ENCODE measurements around the gene SORCS2. TPM values are rescaled to one million over a fixed set of nuclear protein-coding genes. Genes with fewer than 3 reads are reported as not detected.

SORCS2 gene
- total RNA-seq, 2 experiments from 2014 or later = 0.03 TPM; not detected in 1

- no peak overlapping the region for H3K4me3 ChIP-seq (ENCODE audit: low read depth, low read length, poor library complexity, severe bottlenecking)
- H4K20me1 ChIP-seq (ENCODE audit: insufficient read depth, low read length) = no peaks in the 10 kb centered on the region
- no peaks in the 10 kb centered on the region for H3K36me3 ChIP-seq (ENCODE audit: insufficient read depth, low read length)
- TF ChIP-seq CTCF (conservative IDR thresholded peaks at IDR 0.05; ENCODE audit: low read length) = no peak
- no peak for TF ChIP-seq EZH2phosphoT487 (IDR thresholded peaks at IDR 0.05; ENCODE audit: borderline replicate concordance, low read depth, low read length)
- no peaks in the 10 kb centered on the region for H3K79me2 ChIP-seq (ENCODE audit: insufficient read depth, low read depth, low read length)
- H3K4me1 ChIP-seq (ENCODE audit: insufficient read depth, low read length, poor library complexity, severe bottlenecking) = no peaks in the 10 kb centered on the region
- no peak overlapping the region for H2AFZ ChIP-seq (ENCODE audit: low read length)
- no peaks in the 10 kb centered on the region for H3K9me2 ChIP-seq (ENCODE audit: insufficient read depth, low read length)
- H3K4me2 ChIP-seq (ENCODE audit: low read length) = no peak overlapping the region
- ChIA-PET POLR2A (no interaction called here), CTCF (ENCODE audit: unreplicated experiment) (no interaction called here)
- BruUV-seq (replicated peaks) = no TSS peak
- H3K27ac ChIP-seq (ENCODE audit: low read depth, low read length, poor library complexity, severe bottlenecking) = no peak overlapping the region
- no peaks in the 10 kb centered on the region for H3K9me3 ChIP-seq (ENCODE audit: low read length)
- intact Hi-C loops (cut with micrococcal nuclease; ENCODE audit: unreplicated experiment) = no loop called here
- DNase-seq (ENCODE audit: low spot score) = no peak
These were observed 288.9 kb downstream of the SORCS2 start for GRCh38 chr4:7481227-7481626.

- Histone ChIP-seq H3K4me1 (ENCODE audit: insufficient read depth, low read length, poor library complexity, severe bottlenecking) (no peaks in the 10 kb centered on the region), H3K4me3 (ENCODE audit: low read depth, low read length, poor library complexity, severe bottlenecking) (no peak overlapping the region), H3K27ac (ENCODE audit: low read depth, low read length, poor library complexity, severe bottlenecking) (no peak overlapping the region), H3K79me2 (ENCODE audit: insufficient read depth, low read depth, low read length) (no peaks in the 10 kb centered on the region), H3K4me2 (ENCODE audit: low read length) (no peak overlapping the region), H3K9me2 (ENCODE audit: insufficient read depth, low read length) (no peaks in the 10 kb centered on the region), H2AFZ (ENCODE audit: low read length) (no peak overlapping the region), H3K9me3 (ENCODE audit: low read length) (no peaks in the 10 kb centered on the region), H3K36me3 (ENCODE audit: insufficient read depth, low read length) (no peaks in the 10 kb centered on the region), H4K20me1 (ENCODE audit: insufficient read depth, low read length) (no peaks in the 10 kb centered on the region)
- ChIA-PET CTCF (ENCODE audit: unreplicated experiment) (no interaction called here), POLR2A (no interaction called here)
- intact Hi-C loops (cut with micrococcal nuclease; ENCODE audit: unreplicated experiment) = no loop called here
- no peak for DNase-seq (ENCODE audit: low spot score)
- TF ChIP-seq EZH2phosphoT487 (IDR thresholded peaks at IDR 0.05; ENCODE audit: borderline replicate concordance, low read depth, low read length) (no peak), CTCF (conservative IDR thresholded peaks at IDR 0.05; ENCODE audit: low read length) (no peak)
- BruUV-seq (replicated peaks) = no TSS peak
These were observed 292.8 kb downstream of the SORCS2 start for GRCh38 chr4:7485096-7485495.

GRCh38 chr4:7486101-7486500 is 293.8 kb downstream of the SORCS2 start:
- no peak for TF ChIP-seq CTCF (conservative IDR thresholded peaks at IDR 0.05; ENCODE audit: low read length)
- TF ChIP-seq EZH2phosphoT487 (IDR thresholded peaks at IDR 0.05; ENCODE audit: borderline replicate concordance, low read depth, low read length) = no peak
- Histone ChIP-seq H3K79me2 (ENCODE audit: insufficient read depth, low read depth, low read length) (no peaks in the 10 kb centered on the region), H3K27ac (ENCODE audit: low read depth, low read length, poor library complexity, severe bottlenecking) (no peak overlapping the region), H3K36me3 (ENCODE audit: insufficient read depth, low read length) (no peaks in the 10 kb centered on the region), H3K9me2 (ENCODE audit: insufficient read depth, low read length) (no peaks in the 10 kb centered on the region), H2AFZ (ENCODE audit: low read length) (no peak overlapping the region), H3K4me1 (ENCODE audit: insufficient read depth, low read length, poor library complexity, severe bottlenecking) (no peaks in the 10 kb centered on the region), H3K4me2 (ENCODE audit: low read length) (no peak overlapping the region), H3K9me3 (ENCODE audit: low read length) (no peaks in the 10 kb centered on the region), H4K20me1 (ENCODE audit: insufficient read depth, low read length) (no peaks in the 10 kb centered on the region), H3K4me3 (ENCODE audit: low read depth, low read length, poor library complexity, severe bottlenecking) (no peak overlapping the region)
- POLR2A ChIA-PET = no interaction called here
- DNase-seq (ENCODE audit: low spot score) = no peak
- intact Hi-C loops (cut with micrococcal nuclease; ENCODE audit: unreplicated experiment) = no loop called here
- CTCF ChIA-PET (ENCODE audit: unreplicated experiment) = no interaction called here
- no TSS peak for BruUV-seq (replicated peaks)

Data from OCI-LY7 (cell line).